Measurements from ENCODE around the gene GNAQ.

GRCh38 chr9:78073722-78074121, 42.1 kb upstream of the GNAQ start:
- no peak for TF ChIP-seq JUND (IDR thresholded peaks at IDR 0.05)
- TF ChIP-seq, protein P1, sequence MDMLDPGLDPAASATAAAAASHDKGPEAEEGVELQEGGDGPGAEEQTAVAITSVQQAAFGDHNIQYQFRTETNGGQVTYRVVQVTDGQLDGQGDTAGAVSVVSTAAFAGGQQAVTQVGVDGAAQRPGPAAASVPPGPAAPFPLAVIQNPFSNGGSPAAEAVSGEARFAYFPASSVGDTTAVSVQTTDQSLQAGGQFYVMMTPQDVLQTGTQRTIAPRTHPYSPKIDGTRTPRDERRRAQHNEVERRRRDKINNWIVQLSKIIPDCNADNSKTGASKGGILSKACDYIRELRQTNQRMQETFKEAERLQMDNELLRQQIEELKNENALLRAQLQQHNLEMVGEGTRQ (IDR thresholded peaks at IDR 0.05; ENCODE audit: borderline replicate concordance, low read depth, low read length) = no peak
- no peak for TF ChIP-seq CTCF (IDR thresholded peaks at IDR 0.05)
- TF ChIP-seq POLR2AphosphoS5 (IDR thresholded peaks at IDR 0.05; ENCODE audit: low read depth, low read length) = no peak
- TF ChIP-seq IRF3 (IDR thresholded peaks at IDR 0.05; ENCODE audit: low read depth, low read length) = no peak
- no peak for TF ChIP-seq FOXM1 (IDR thresholded peaks at IDR 0.05; ENCODE audit: low read depth)
- TF ChIP-seq YY1 (IDR thresholded peaks at IDR 0.05; ENCODE audit: low read depth) = no peak
- no peak for TF ChIP-seq RAD21 (IDR thresholded peaks at IDR 0.05; ENCODE audit: low read length)
- no peak for TF ChIP-seq EP300 (IDR thresholded peaks at IDR 0.05; ENCODE audit: borderline replicate concordance in 1 of 2, low read depth in 1 of 2, low read length in 1 of 2)
- no peak for TF ChIP-seq EZH2phosphoT487 (IDR thresholded peaks at IDR 0.05; ENCODE audit: borderline replicate concordance, low read depth)
- TF ChIP-seq RCOR1 (IDR thresholded peaks at IDR 0.05; ENCODE audit: low read length) = no peak
- TF ChIP-seq, protein P2, sequence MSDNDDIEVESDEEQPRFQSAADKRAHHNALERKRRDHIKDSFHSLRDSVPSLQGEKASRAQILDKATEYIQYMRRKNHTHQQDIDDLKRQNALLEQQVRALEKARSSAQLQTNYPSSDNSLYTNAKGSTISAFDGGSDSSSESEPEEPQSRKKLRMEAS (IDR thresholded peaks at IDR 0.05; ENCODE audit: low read depth) = no peak

Measured in SK-N-SH (cell line).